22Rv1 (cell line): Measurements from ENCODE around the gene GPR155.

Source experiments
- H3K27ac ChIP-seq: fragments of 450-650 bp; 2 replicates; pipeline ENCODE4 v1.5.1; 2017
- ZFX ChIP-seq: fragments of 450-650 bp; IDR thresholded peaks from 2 replicates; pipeline ENCODE4 v1.6.1; 2017; ENCODE audit warnings: antibody characterized with exemption, borderline replicate concordance
- TF ChIP-seq, protein P1 (sequence below): fragments of 450-650 bp; IDR thresholded peaks from 2 replicates; pipeline ENCODE4 v1.5.1; 2017; ENCODE audit warnings: mild to moderate bottlenecking

The GPR155 gene

DNA sequence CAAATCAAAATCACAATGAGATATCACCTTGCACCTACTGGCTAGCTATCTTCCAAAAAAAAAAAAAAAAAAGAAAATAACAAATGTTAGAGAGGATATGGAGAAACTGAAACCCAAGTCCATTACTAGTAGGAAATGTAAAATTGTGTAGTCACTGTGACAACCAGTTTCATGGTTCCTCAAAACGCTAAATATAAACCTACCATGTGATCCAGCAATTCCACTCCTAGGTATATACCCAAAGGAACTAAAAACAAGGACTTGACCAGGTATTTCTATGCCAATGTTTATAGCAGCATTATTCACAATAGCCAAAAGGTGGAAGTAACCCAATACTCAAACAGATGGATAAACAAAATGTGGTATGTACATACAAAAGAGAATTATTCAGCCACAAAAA is 103.0 kb downstream of the GPR155 start:
- no peak overlapping the region for H3K27ac ChIP-seq
- TF ChIP-seq ZFX = no peak
- TF ChIP-seq, protein P1, sequence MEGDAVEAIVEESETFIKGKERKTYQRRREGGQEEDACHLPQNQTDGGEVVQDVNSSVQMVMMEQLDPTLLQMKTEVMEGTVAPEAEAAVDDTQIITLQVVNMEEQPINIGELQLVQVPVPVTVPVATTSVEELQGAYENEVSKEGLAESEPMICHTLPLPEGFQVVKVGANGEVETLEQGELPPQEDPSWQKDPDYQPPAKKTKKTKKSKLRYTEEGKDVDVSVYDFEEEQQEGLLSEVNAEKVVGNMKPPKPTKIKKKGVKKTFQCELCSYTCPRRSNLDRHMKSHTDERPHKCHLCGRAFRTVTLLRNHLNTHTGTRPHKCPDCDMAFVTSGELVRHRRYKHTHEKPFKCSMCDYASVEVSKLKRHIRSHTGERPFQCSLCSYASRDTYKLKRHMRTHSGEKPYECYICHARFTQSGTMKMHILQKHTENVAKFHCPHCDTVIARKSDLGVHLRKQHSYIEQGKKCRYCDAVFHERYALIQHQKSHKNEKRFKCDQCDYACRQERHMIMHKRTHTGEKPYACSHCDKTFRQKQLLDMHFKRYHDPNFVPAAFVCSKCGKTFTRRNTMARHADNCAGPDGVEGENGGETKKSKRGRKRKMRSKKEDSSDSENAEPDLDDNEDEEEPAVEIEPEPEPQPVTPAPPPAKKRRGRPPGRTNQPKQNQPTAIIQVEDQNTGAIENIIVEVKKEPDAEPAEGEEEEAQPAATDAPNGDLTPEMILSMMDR = no peak
